ENCODE results near the gene FKBP1A.
A peak's percentile ranks its signal among the peaks of the same experiment; 100 is the strongest.

Gene FKBP1A

DNA sequence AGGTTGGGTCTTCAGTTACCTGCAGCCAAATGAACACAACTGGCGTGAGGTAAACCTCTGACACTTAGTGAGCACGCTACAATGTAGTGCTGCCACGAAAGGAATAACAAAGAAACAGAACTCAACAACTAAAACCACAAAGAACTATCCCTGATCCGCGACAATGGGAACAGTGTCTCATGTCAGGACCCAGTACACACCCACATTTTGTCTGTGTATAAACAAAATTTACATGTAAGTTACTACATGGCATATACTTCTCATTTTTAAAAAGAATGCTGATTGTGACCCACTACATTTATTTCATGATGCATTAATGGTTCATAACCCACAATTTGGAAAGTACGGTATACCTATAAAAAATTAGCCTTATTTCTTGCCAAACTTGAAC, 14.1 kb downstream of the FKBP1A start:
- Histone ChIP-seq H3K27ac (ENCODE audit: low read length) (no peak overlapping the region), H3K79me2 (ENCODE audit: insufficient read depth, low read length) (peaks cover 98% of the 10 kb centered on the region), H3K27me3 (ENCODE audit: insufficient read depth, low read length, poor library complexity) (no peaks in the 10 kb centered on the region), H3K4me2 (ENCODE audit: insufficient read depth, low read length) (no peak overlapping the region), H3K9me3 (ENCODE audit: insufficient read depth, low read length, severe bottlenecking) (no peaks in the 10 kb centered on the region), H3K36me3 (ENCODE audit: insufficient read depth, low read length) (peaks cover 63% of the 10 kb centered on the region), H3K9ac (ENCODE audit: low read depth, low read length) (no peak overlapping the region), H4K20me1 (ENCODE audit: insufficient read depth, low read length) (peaks cover 88% of the 10 kb centered on the region), H3K4me1 (ENCODE audit: insufficient read depth, low read length) (no peaks in the 10 kb centered on the region), H3K4me3 (ENCODE audit: low read depth in 1 of 2, low read length in 2 of 2) (no peak overlapping the region), H2AFZ (ENCODE audit: low read depth, low read length) (no peak overlapping the region)
- TF ChIP-seq, protein P1, sequence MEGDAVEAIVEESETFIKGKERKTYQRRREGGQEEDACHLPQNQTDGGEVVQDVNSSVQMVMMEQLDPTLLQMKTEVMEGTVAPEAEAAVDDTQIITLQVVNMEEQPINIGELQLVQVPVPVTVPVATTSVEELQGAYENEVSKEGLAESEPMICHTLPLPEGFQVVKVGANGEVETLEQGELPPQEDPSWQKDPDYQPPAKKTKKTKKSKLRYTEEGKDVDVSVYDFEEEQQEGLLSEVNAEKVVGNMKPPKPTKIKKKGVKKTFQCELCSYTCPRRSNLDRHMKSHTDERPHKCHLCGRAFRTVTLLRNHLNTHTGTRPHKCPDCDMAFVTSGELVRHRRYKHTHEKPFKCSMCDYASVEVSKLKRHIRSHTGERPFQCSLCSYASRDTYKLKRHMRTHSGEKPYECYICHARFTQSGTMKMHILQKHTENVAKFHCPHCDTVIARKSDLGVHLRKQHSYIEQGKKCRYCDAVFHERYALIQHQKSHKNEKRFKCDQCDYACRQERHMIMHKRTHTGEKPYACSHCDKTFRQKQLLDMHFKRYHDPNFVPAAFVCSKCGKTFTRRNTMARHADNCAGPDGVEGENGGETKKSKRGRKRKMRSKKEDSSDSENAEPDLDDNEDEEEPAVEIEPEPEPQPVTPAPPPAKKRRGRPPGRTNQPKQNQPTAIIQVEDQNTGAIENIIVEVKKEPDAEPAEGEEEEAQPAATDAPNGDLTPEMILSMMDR (IDR thresholded peaks at IDR 0.05; ENCODE audit: borderline replicate concordance, extremely low read depth, low read length, poor library complexity, severe bottlenecking), result no peak
- no peak for DNase-seq
- no peak for ATAC-seq (ENCODE audit: insufficient read depth, low read depth)

DNA sequence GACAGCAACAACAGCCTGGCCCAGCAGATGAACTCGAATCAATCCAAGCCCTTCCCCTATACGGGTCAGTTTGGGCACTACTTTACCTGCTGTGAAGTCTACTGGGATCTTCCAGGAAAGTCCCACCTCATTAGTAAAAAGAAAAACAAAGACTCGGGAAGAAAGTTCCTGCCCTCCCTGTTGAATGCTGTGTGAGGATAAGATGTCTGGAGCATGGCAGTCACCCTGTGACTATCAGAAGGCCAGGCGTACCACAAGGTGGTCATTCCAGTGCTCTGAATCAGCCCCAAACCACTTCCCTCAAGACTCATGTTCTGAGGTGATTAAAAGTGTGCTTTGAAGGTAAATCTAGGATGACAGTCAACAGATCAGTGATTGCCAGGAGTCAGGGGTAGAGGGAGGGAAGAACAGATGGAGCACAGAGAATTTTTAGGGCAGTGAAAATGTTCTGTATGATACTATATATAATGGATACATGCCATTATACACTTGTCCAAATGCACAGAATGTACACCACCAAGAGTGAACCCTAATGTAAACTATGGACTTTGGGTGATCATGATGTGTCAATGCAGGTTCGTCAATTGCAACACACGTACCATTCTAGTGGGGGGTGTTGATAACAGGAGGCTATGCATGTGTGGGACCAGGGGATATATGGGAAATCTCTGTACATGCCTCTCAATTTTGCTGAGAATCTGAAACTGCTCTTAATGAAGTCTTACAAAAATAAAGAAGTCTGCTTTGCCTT, 14.7 kb downstream of the FKBP1A start:
- H3K27ac ChIP-seq (ENCODE audit: low read length), result peak overlapping the region; percentile 7; the same call in 1 of the 2 replicates
- no peak overlapping the region for H3K9ac ChIP-seq (ENCODE audit: low read depth, low read length)
- peaks cover 67% of the 10 kb centered on the region for H3K36me3 ChIP-seq (ENCODE audit: insufficient read depth, low read length)
- no peaks in the 10 kb centered on the region for H3K9me3 ChIP-seq (ENCODE audit: insufficient read depth, low read length, severe bottlenecking)
- H3K79me2 ChIP-seq (ENCODE audit: insufficient read depth, low read length), result peaks cover 98% of the 10 kb centered on the region
- H4K20me1 ChIP-seq (ENCODE audit: insufficient read depth, low read length), result peaks cover 88% of the 10 kb centered on the region
- no peak overlapping the region for H3K4me2 ChIP-seq (ENCODE audit: insufficient read depth, low read length)
- ATAC-seq (ENCODE audit: insufficient read depth, low read depth), result no peak
- DNase-seq, result no peak
- H3K4me1 ChIP-seq (ENCODE audit: insufficient read depth, low read length), result no peaks in the 10 kb centered on the region
- TF ChIP-seq, protein P1 (IDR thresholded peaks at IDR 0.05; ENCODE audit: borderline replicate concordance, extremely low read depth, low read length, poor library complexity, severe bottlenecking), result no peak
- no peak for TF ChIP-seq EZH2 (IDR thresholded peaks at IDR 0.05; ENCODE audit: borderline replicate concordance, low read depth, low read length, severe bottlenecking)
- no peak overlapping the region for H2AFZ ChIP-seq (ENCODE audit: low read depth, low read length)
- H3K4me3 ChIP-seq (ENCODE audit: low read depth in 1 of 2, low read length in 2 of 2), result no peak overlapping the region
- no peaks in the 10 kb centered on the region for H3K27me3 ChIP-seq (ENCODE audit: insufficient read depth, low read length, poor library complexity)

DNA sequence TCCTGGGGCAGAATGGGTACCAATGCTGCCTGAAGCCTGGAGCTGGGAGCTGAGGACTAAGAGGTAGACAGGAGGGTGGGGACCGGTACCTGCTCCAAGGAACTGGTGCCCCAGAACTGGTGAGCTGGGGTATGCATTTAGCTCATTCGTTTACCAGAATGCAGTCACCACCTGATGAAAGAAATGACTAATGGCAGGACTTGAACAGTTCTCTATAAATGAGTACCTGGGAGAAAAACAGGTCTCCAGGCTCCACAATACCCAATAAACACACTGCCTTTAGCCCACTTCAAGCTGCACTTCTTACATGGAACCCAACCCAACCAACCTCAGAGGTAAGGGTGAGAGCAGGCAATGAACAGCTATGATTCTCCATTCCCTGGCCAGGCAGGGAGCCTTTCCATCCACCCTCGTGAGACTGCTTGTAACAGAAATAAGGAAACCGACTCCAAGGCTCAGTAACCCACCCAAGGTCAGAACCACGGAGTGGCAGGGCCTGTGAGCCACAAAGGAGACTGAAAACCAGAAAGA, 15.4 kb downstream of the FKBP1A start:
- H3K4me2 ChIP-seq (ENCODE audit: insufficient read depth, low read length), result no peak overlapping the region
- H3K27ac ChIP-seq (ENCODE audit: low read length), result no peak overlapping the region
- H3K4me1 ChIP-seq (ENCODE audit: insufficient read depth, low read length), result no peaks in the 10 kb centered on the region

More for the DNA sequence above, 15.4 kb downstream of the FKBP1A start:
- no peak overlapping the region for H3K4me3 ChIP-seq (ENCODE audit: low read depth in 1 of 2, low read length in 2 of 2)
- no peak overlapping the region for H2AFZ ChIP-seq (ENCODE audit: low read depth, low read length)
- H3K27me3 ChIP-seq (ENCODE audit: insufficient read depth, low read length, poor library complexity), result no peaks in the 10 kb centered on the region
- DNase-seq, result no peak
- peaks cover 85% of the 10 kb centered on the region for H4K20me1 ChIP-seq (ENCODE audit: insufficient read depth, low read length)
- no peak overlapping the region for H3K9ac ChIP-seq (ENCODE audit: low read depth, low read length)
- ATAC-seq (ENCODE audit: insufficient read depth, low read depth), result no peak
- H3K36me3 ChIP-seq (ENCODE audit: insufficient read depth, low read length), result peaks cover 66% of the 10 kb centered on the region
- peaks cover 95% of the 10 kb centered on the region for H3K79me2 ChIP-seq (ENCODE audit: insufficient read depth, low read length)
- no peaks in the 10 kb centered on the region for H3K9me3 ChIP-seq (ENCODE audit: insufficient read depth, low read length, severe bottlenecking)
- no peak for TF ChIP-seq EZH2 (IDR thresholded peaks at IDR 0.05; ENCODE audit: borderline replicate concordance, low read depth, low read length, severe bottlenecking)
- TF ChIP-seq, protein P1 (IDR thresholded peaks at IDR 0.05; ENCODE audit: borderline replicate concordance, extremely low read depth, low read length, poor library complexity, severe bottlenecking), result no peak

All from DND-41 (cell line).